Mesenteric fat pad (tissue), 1 donor: Measurements from ENCODE around the gene SORCS3. TPM values are rescaled to one million over a fixed set of nuclear protein-coding genes. Genes with fewer than 3 reads are reported as not detected.

Experiments
- DNase-seq: peaks from one replicate; pipeline ENCODE4 v3.0.0-alpha.2; 2020; ENCODE audit warnings: low spot score
- total RNA-seq: library from RNA; stranded (reverse); fragmentation: NEBNext Ultra II Directional; extraction: Animal tissue kit (Norgen Biotek cat#: 25700); gene quantifications from one replicate; pipeline ENCODE4 v1.2.1, GENCODE V29; 2021
- donor health status: DM: yes; HTN: yes; CAD: no.

The SORCS3 gene
- total RNA-seq, 1 donor from 2014 or later = not detected

DNA sequence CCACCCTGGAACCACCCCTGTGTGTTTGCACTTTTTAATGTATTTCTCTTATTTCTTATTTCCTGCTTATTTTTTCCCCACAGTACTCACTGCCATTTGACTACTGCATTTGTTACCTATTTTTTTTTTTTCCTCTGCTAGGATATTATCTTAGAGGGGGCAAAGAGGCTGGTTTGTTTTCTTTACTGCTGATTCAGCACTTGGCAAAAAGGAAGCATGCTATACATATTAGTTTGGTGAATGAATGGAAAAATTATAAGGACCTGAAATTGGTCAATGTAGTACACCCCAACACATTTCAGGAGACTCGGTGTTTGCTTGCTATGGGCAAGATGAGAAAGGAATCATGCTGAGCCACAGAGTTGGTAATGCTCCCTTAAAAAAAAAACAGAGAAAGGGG is 193.5 kb downstream of the SORCS3 start:
- no peak for DNase-seq

DNA sequence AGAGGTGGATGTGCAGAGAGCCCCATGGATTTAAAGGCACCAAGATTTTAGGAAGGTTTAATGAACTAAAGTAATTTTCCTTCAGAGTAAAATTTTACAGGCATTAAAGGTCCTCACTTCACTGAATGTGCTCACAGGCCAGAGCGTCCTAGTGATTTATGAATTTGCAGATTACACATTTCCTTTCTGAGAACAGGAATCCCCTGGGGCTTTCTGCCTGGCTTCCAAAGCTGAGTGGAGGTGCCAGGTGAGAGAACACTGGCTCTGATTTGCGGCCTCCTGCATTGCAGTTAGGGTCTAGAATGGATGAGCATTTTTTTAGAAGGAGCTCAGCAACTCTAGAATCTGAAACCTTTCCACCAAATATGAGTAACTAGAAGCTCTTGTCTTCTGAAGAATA is 194.3 kb downstream of the SORCS3 start:
- DNase-seq = no peak

DNA sequence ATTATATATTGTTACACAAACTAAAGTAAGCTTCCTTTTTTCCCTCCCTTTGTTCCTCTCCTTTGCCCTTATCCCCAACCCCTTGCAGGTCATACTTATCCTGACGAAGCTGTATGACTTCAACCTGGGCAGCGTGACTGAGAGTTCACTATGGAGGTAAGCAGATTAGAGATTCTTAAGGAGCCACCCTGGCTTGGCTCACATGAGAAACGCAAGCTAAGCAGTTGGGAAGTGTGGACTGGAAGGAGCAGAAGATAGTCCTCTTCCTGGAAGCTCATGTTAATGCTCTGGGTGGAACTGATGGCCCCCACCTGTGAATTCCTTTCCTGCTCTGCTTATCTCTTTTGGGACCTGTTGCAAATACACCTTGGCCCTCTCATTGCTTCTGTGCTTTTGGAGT is 201.6 kb downstream of the SORCS3 start:
- DNase-seq = no peak

DNA sequence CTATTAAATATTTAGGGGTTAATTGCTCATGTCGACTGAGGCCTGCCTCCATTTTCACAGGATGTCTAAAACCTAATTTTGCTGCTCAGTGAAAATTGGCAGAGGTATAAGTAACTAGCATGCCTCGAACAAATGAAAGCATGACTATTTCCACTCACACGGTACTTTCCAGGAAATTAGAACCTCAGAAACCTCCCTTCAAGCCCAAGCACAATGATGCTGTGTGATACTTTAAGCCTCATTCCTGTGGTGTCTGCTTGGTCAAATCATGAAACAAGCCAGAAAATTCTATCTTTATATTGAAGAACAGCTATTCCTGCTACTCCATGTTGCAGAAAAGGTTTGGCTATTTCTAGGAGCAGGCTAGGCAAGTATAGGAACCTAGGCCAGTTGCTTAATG is 203.0 kb downstream of the SORCS3 start:
- no peak for DNase-seq

DNA sequence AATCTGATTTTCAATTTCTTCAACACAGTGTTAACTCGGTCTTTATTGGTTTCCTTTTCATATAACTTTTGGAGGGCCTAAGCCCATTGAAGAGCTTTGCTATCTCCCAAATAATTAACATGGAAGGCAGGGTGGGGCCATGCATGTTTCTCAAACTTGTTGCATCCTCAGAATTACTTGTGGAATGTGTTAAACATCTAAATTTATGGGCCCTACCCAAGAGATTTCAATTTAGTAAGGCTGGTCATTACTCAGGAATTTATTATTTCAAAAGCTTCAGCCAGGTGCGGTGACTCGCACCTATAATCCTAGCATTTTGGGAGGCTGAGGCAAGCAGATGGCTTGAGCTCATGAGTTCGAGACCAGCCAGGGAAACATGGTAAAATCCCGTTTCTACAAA is 208.9 kb downstream of the SORCS3 start:
- no peak for DNase-seq

DNA sequence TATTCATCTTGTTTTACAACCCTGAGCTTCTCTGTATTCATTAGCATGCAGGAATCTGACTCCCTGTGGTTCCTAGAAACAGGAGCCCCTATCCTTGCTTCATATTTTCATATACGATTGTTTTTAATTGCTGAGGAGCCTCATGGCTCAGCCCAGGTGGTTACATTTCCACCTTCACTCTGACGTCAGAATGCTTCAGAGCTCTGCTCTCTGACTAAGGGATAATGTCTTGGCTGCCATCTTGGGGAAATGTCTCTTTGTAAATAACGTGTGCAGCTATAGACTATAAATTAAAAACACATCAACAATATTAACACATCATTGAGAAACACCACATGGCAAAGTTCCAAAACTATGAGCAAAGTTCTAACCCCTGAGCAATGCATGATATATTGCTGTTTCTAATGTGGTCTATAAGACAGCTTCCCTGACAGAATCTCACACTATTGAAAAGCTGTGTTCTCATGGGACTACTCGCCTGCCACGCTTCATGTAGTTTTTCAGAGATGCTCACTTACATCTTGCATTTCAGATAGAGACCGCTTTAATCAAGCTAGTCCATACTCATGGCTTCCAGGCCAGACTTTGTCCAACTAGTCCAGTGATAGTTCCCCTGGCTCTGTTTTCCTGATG is 227.0 kb downstream of the SORCS3 start:
- no peak for DNase-seq

DNA sequence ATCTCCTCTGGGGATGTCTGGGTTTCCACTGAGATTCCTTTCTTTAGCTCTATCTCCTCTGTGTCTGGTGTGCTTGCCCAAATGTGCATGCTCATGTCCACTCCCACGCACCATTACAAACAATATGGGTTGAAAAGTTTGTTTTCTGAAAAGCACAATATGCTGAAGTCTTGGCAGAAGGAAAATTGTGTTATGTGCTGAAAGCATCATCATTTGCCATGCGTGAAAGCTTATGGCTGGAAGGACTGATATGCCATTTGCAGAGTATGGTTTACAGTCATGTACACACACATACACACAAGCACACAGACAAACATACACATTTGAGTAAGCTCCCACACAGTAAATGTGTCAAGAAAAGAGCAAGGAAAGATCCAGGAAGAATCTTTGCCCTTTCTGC is 231.6 kb downstream of the SORCS3 start:
- no peak for DNase-seq

DNA sequence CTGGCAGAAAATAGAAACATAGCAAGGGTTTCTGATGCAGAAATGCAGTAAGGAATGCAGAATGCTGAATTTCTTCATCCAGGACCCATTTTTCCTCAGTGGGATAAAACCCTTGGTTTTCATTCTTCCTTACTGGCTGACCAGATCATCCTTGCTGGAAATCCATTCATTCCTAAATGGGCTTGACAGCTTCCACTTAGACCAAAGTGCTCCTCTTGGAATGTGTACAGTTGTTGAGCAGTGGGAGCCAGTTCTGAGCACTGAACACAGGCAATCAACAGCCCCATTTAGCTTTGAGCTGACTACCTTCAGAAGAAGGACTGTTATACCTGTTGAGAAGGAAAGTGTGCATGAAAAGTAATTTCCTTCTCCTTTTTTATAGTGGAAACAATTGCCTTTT is 232.1 kb downstream of the SORCS3 start:
- no peak for DNase-seq

DNA sequence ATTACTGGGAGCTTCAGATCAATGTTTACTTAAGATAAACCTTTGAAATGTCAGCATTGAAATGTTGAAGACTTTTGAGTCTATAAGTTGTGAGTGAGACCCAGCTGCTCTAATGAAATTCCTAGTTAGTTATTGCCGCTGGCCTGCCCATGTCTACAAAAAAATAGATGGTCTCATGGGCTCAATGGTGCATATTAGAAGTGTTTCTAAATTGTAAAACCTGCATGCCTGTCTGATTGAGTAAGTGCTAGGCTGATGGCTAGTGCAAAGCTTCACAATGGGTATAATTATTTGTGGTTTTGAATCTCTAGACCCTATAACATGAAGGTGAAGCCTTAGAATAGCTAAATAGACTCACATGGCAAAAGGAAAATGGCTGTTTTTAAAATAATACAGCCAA is 234.5 kb downstream of the SORCS3 start:
- DNase-seq = no peak

DNA sequence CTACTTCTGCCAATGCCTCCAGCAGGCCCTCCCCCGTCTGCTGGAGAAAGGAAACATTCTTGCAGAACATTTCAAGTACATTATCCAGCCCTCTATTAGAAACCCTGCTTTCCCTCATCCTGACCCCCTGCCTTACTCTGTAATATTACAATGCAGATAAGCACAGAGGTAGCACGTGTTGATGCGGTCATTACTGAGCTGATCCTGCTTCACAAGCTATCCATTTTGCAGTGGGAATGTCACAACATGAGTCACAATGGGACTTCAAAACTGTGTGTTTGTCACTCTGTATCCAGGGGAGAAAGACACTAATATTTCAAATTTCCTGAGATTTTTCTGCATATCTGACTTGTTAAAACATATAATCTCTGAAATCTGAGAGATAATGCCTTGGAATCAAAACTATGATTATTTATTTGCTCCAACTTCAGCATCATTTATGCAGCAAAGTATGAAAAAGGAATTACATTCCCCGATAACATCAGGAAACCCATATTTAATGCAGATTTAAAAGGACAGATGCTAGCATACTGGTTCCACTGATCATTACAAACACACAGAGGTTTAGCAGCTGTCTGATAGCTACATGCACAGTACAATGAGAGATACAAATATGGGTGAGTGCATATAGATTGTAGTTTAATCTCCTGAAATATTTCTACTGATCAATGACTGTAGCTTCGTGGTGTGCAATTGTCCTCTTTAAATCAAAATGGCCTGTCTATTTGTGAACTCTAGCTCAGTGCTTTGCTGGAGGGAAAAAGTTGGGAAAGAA is 239.7 kb downstream of the SORCS3 start:
- no peak for DNase-seq

DNA sequence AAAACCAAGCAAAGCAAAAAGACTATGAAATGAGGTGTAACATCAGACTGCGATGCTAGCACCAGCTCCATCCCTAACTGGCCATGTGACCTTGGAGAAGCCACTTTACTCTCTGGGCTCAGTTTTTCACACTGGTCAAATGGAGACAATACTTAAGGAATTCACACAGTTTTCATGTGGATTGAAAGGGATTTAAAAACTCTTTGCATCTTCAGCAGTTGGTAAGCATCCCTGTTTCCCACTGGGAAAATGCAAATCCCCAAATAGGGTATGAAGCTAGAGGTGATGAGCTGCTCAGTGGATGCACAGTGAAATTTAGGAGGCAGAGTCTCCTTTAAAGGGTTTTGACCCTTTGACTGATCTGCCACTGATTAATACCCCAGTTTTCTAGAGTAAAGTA is 240.7 kb downstream of the SORCS3 start:
- no peak for DNase-seq

DNA sequence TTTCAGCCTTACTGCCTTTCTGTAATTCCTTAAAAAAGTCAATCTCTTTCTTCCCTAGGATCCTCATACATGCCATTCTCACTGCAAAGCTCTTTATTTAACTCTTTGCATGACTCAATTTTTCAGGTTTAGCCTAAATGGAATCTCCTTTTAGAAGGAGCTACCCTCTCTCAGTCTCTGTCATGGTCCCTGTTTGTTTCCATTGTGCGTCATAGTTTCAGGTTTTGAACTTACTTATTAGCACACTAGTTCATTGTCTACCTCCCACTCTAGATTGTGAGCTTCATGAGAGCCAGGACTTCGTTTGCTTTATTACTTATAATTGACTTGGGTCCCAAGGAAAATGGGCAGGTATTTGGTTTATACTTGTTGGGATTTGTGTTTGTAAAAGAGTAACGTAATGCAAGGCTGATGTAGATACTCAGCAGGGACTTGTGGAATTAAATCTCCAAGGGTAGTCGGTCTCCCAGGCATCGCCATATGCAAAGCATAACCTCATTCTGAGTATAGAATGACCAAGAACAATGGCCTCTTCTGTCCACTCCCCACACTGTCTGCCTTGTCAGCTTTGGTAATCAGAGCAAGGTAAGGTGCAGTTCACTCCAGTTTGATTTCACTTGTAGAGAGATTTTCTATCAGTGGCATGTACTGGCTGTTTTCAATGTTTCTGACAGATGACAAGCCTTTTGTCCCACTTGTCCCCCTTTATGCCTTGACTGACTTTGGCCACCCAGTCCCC is 252.0 kb downstream of the SORCS3 start:
- no peak for DNase-seq

DNA sequence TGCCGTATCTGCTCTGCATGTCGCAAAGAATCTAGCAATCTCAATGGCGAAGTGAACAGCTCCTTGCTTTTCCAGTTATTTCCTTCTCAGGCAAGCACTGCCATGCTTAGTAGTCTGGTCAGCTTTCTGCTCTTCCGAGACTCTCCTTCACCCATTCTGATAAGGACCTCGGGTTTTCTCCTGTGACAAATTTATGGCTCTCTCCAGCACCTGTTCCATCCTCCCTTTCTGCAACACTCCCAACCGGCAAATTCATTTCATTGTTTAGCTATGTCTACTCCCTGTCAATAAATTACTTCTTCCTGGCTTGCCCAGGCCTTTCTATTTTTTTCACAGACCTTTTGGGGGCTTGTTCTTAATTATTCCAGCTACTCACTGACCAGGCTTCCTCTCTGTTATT is 252.6 kb downstream of the SORCS3 start:
- DNase-seq = no peak

DNA sequence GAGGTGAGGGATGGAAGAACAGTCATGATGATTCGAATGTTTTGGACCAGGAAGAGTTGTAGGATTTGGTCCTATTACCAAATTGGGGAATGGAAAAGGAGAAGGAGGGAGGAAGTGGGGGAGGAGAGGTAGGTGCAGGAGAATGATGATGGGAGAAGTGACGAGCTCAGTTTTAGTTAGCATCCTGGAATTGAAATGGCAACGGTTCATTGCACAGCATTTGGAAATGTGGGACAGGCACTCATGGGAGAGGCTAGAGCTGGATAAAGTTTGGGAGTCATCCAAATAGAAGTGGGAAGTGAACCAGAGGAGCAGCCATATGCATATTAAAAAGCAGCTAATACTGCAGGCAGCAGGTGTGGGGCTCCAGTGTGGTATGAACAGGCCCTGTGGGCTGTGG is 253.6 kb downstream of the SORCS3 start:
- DNase-seq = no peak

DNA sequence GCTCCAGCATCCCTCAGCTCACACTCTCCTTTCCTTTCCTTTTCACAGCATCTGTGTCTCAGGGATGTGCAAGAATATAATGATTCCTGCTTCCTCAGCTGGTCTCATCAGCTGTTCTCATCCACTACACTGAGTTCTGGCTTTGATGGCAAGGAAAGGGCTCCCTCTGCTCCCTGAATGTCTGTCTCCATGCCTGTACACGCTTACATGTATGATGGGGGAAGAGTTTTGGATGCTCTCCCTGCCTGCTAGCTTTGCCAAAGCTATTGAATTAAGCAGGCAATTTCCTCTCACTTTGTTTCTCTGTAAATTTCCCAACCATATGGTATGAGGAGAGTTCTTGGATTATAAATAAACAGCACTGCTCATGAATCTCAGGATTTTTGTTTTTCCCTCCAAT is 254.5 kb downstream of the SORCS3 start:
- DNase-seq = no peak

DNA sequence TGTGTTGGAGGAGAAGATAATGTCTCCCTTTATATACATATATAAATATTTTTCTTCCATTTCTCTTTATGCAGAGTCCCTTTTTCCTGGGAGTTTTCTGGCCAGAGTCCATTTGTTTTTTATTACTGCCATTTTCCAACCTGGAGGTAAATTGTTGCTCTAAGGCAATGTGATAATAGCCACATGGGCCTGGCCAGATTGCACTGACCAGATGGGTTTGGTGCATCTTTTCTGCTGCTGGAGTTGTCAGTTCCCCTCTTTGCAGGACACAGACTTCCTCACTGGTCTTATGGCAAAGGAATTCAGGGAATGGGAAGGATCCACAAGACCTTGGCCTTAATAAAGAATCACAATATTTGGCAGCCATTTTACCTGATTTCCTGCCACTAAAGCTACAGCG is 254.9 kb downstream of the SORCS3 start:
- DNase-seq = no peak

DNA sequence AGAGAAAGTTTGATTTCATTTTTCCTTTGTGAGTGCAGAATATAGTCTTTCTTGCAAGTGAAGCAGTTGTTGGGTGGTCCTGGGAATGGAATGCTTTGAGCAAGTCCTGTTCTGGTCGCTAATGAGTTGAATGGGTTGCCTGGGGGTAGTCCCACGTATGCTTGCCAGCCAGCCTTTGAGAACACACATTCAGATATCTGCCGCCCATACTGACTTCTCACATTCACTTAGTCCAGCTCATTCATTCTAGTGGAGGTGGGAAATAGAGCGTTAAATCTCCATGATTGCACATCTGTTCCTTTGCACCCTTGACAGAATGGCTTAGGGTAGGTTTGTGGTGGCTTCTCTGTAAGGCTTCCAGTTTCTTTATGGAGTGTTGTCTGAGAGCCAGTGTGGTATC is 256.6 kb downstream of the SORCS3 start:
- no peak for DNase-seq

DNA sequence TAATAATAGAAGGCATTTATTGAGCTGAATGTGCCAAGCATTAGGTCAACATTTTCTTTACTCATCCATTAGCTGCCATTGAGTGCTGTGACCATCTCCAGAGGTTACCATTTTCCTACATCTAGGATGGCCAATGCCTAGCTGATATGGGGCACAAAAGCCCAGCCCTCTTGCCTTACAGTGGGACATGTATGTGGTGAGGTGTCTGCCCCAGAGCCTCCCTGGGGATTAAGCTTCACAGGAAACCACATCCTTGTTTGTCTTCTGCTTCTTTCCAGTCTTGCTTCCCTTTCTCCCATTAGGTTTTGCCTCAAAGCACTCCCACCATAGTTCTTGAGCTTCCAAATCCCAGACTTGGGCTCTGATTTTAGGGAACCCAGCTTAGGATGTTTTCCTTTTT is 258.7 kb downstream of the SORCS3 start:
- no peak for DNase-seq

DNA sequence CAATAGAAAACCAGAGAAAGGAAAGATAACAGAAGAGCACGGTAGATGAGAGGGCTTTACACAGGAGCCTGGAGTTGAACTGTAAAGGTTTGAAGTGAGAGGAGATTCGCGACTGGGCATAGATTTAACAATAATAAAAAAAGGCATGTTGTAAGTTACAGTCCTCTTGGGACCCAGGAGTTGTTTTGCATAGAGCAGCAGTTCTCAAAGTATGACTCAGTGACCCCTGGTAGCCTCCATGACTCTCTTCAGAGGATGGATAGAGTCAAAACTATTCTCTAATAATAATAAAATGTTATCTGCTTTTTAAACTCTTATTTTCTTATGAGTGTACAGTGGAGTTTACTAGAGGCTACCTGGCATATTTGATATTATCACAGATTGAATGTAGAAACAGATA is 262.3 kb downstream of the SORCS3 start:
- no peak for DNase-seq

DNA sequence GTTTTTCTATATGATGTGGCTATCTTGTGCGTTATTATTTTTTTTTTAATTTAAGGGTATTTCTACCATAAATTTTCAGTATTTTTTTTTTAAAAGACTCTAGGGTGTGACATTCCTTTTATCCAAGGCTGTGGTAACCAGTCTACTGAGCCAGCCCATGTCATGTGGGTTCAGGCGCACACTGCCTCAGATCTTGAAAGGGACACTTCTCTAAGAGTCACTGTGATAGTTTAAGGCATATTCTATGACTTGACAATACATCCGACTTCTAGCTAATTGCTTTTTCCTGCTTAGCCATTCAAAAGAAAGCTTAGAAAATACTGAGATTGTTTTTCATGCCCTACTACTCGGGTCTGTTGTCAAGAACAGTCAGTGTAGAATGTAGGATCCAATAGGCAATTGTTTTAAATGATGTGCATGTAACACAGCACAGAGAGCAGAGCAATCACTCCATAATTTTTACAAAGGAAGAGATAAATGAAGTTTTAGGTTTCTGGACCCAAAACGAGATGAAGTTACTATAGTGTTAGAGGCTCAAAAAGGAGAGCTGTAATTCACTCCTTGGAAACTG is 263.7 kb downstream of the SORCS3 start:
- no peak for DNase-seq

DNA sequence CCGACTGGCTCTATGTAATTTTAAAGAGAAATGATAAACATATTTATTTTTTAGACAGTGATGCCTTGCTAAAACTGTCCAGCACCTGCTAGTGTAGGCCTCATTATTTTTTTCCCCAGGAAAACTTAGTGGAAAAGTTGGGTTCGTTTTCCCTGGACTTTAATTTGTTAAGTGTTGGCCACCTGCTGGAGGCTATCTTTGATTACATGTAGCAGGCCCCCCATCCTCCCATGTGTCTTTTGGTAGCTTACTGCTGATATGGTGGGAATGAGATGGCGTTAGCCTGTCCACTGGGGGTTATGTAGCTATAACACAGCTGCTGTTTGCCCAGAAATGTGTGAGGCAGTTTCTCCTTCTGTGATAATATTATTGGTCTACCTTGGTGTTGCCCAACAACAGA is 265.0 kb downstream of the SORCS3 start:
- DNase-seq = no peak

DNA sequence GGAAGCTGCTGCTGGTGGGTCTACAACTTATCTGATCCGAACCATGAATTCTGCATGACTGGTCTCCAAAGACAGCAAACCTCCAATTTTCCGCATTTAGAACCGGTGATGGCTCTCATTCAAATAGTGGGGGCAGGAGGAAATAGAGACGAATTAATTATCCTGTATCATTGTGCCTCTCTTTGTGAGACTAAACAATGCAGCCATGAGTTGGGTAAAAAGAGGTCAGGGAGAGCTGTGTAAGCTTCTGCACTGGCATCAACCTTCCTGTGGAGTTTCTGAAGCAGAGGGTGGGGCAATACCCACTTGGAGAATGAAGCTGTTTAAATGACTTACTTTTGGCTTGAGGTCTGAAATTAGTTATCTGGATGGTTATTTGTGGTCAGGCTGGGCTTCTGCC is 266.4 kb downstream of the SORCS3 start:
- no peak for DNase-seq
